HepG2 (cell line): ENCODE results near the gene NDEL1.

Experiments used
- CTCF ChIP-seq: sonication (generic); formaldehyde crosslinking; IDR thresholded peaks from 2 replicates; pipeline ENCODE4 v1.5.0; 2020; ENCODE audit warnings: mild to moderate bottlenecking, missing genetic modification reagents, moderate library complexity
- FOXA1 ChIP-seq, 2 experiments: fragments of 450-650 bp in 1 of 2; sonication (generic) in 1 of 2; formaldehyde crosslinking in 1 of 2; IDR thresholded peaks; 2 replicates each; pipeline versions ENCODE4 v1.4.0 to v1.6.1; 2016 to 2020; ENCODE audit warnings: missing genetic modification reagents in 1 of 2
- FOXO1 ChIP-seq: sonication (generic); formaldehyde crosslinking; IDR thresholded peaks from 2 replicates; pipeline ENCODE4 v1.4.0; 2020; ENCODE audit warnings: missing genetic modification reagents
- HDAC1 ChIP-seq: sonication (generic); formaldehyde crosslinking; IDR thresholded peaks from 2 replicates; pipeline ENCODE4 v1.5.1; 2020; ENCODE audit warnings: mild to moderate bottlenecking, missing genetic modification reagents
- HNF4A ChIP-seq: sonication (generic); formaldehyde crosslinking; IDR thresholded peaks from 2 replicates; pipeline ENCODE4 v1.4.0; 2020; ENCODE audit warnings: missing genetic modification reagents
- NFAT5 ChIP-seq: sonication (generic); formaldehyde crosslinking; IDR thresholded peaks from 2 replicates; pipeline ENCODE4 v1.4.0; 2020; ENCODE audit warnings: missing genetic modification reagents
- PHF21A ChIP-seq: sonication (generic); formaldehyde crosslinking; IDR thresholded peaks from 2 replicates; pipeline ENCODE4 v1.5.0; 2020; ENCODE audit warnings: mild to moderate bottlenecking, missing genetic modification reagents
- TBP ChIP-seq: sonication (generic); formaldehyde crosslinking; IDR thresholded peaks from 2 replicates; pipeline ENCODE4 v1.5.0; 2020; ENCODE audit warnings: missing genetic modification reagents

- TF ChIP-seq HNF4A (no peak), PHF21A (CRISPR knock-in tag) (no peak), CTCF (CRISPR knock-in tag) (no peak), TBP (no peak), NFAT5 (CRISPR knock-in tag) (no peak), FOXA1 (IDR thresholded peaks at IDR 0.05) (no peak), FOXA1 (CRISPR knock-in tag; IDR thresholded peaks at IDR 0.05) (no peak), HDAC1 (CRISPR knock-in tag) (no peak), FOXO1 (CRISPR knock-in tag) (no peak)
These were observed 12.1 kb downstream of the NDEL1 start for GRCh38 chr17:8447799-8448198.
